H1 (cell line): ENCODE measurements around the gene RGL1. TPM values are rescaled to one million over a fixed set of nuclear protein-coding genes. Genes with fewer than 3 reads are reported as not detected.

Experiments
- CTCF ChIA-PET: fragments of 300-600 bp; sonication (Branson Sonifier 250); formaldehyde crosslinking; loops from one replicate; lab custom pipeline; 2021; ENCODE audit not compliant: partially characterized antibody; lab: Charles Lee
- POLR2A ChIA-PET: fragments of 300-600 bp; sonication (Branson Sonifier 250); formaldehyde crosslinking; loops from one replicate; lab custom pipeline; 2021; ENCODE audit warnings: inconsistent platforms; ENCODE audit not compliant: partially characterized antibody; lab: Charles Lee
- DNase-seq, 2 experiments: peaks; one replicate each; pipeline versions ENCODE4 v3.0.0 to v3.0.0-alpha.2; 2010 to 2022; ENCODE audit warnings: low spot score in 2 of 2, low read depth in 1 of 2, mixed read lengths in 1 of 2
- FAIRE-seq: peaks from 2 replicates; lab custom pipeline; 2011; peaks lifted over from hg19 to GRCh38; lab: Jason Lieb, UNC
- H2AFZ ChIP-seq: 2 replicates; pipeline ENCODE4 v1.8.1; 2012; ENCODE audit warnings: low read length, inconsistent platforms
- H2AK5ac ChIP-seq: 2 replicates; pipeline ENCODE4 v1.6.1; 2013; ENCODE audit warnings: low read depth, low read length
- H2BK120ac ChIP-seq: replicated peaks from 2 replicates; pipeline ENCODE3; 2013; ENCODE audit warnings: low read depth, low read length, inconsistent platforms
- H2BK12ac ChIP-seq: 2 replicates; pipeline ENCODE4 v1.6.1; 2013; ENCODE audit warnings: low read depth, low read length
- H2BK15ac ChIP-seq: 2 replicates; pipeline ENCODE4 v1.6.1; 2013; ENCODE audit warnings: low read length
- H2BK20ac ChIP-seq: 2 replicates; pipeline ENCODE4 v1.6.1; 2013; ENCODE audit warnings: low read length
- H2BK5ac ChIP-seq: 2 replicates; pipeline ENCODE4 v1.6.1; 2013; ENCODE audit warnings: low read depth, low read length
- H3K14ac ChIP-seq: 2 replicates; pipeline ENCODE4 v1.6.1; 2013; ENCODE audit warnings: inconsistent platforms; ENCODE audit not compliant: insufficient read length
- H3K18ac ChIP-seq: 2 replicates; pipeline ENCODE4 v1.6.1; 2013; ENCODE audit warnings: low read length; ENCODE audit errors: extremely low read depth
- H3K23ac ChIP-seq: 2 replicates; pipeline ENCODE4 v1.6.1; 2013; ENCODE audit warnings: inconsistent platforms; ENCODE audit not compliant: insufficient read length
- H3K23me2 ChIP-seq: 2 replicates; pipeline ENCODE4 v1.6.1; 2013; ENCODE audit warnings: low read depth, low read length
- H3K27ac ChIP-seq: 2 replicates; pipeline ENCODE4 v1.6.1; 2011; ENCODE audit warnings: low read depth, low read length, inconsistent platforms
- H3K27me3 ChIP-seq, 4 experiments: replicated peaks in 1 of 4; 1 replicate in 1 of 4; 2 replicates in 3 of 4; pipeline versions ENCODE4 v1.6.1 to v1.8.1; 2011 to 2013; ENCODE audit warnings: low read length in 3 of 4, mild to moderate bottlenecking in 3 of 4, inconsistent platforms in 2 of 4, mixed read lengths in 2 of 4, moderate library complexity in 1 of 4; ENCODE audit not compliant: control insufficient read depth in 3 of 4, insufficient read depth in 3 of 4; ENCODE audit errors: extremely low read depth in 1 of 4
- H3K36me3 ChIP-seq, 4 experiments: 2 replicates each; pipeline versions ENCODE4 v1.6.1 to v1.8.1; 2011 to 2013; ENCODE audit warnings: mild to moderate bottlenecking in 4 of 4, low read length in 3 of 4, moderate library complexity in 2 of 4, control low read depth in 1 of 4, inconsistent platforms in 1 of 4; ENCODE audit not compliant: insufficient read depth in 4 of 4, control insufficient read depth in 2 of 4
- H3K4ac ChIP-seq: replicated peaks from 2 replicates; pipeline ENCODE3; 2013; ENCODE audit warnings: low read length, low read depth, mixed read lengths, inconsistent platforms; ENCODE audit not compliant: insufficient read length
- H3K4me1 ChIP-seq, 4 experiments: replicated peaks in 1 of 4; 1 replicate in 1 of 4; 2 replicates in 3 of 4; pipeline versions ENCODE4 v1.6.1 to v1.8.1; 2011 to 2013; ENCODE audit warnings: low read length in 3 of 4, inconsistent platforms in 2 of 4, mixed read lengths in 1 of 4; ENCODE audit not compliant: insufficient read depth in 4 of 4, control insufficient read depth in 3 of 4
- H3K4me2 ChIP-seq, 2 experiments: 2 replicates each; pipeline versions ENCODE4 v1.6.1 to v1.8.1; 2011 to 2013; ENCODE audit warnings: low read depth in 2 of 2, low read length in 2 of 2, control low read depth in 1 of 2, inconsistent platforms in 1 of 2, mild to moderate bottlenecking in 1 of 2; ENCODE audit not compliant: insufficient read depth in 1 of 2
- H3K4me3 ChIP-seq, 4 experiments: fragments of 200-600, 300-600 bp in 1 of 4; sonication (generic), shearing (Covaris generic), sonication (Bioruptor Twin) in 1 of 4; 2 replicates each; pipeline versions ENCODE4 v1.5.1 to v1.8.1; 2011 to 2016; ENCODE audit warnings: low read length in 4 of 4, low read depth in 3 of 4, control low read depth in 2 of 4, inconsistent platforms in 2 of 4, mild to moderate bottlenecking in 2 of 4, mixed read lengths in 1 of 4, moderate library complexity in 1 of 4; ENCODE audit not compliant: insufficient read depth in 2 of 4; ENCODE audit errors: extremely low read depth in 1 of 4
- H3K56ac ChIP-seq: replicated peaks from 2 replicates; pipeline ENCODE3; 2013; ENCODE audit warnings: low read depth, mild to moderate bottlenecking, mixed read lengths, low read length, inconsistent platforms; ENCODE audit not compliant: insufficient read length
- H3K79me1 ChIP-seq: 2 replicates; pipeline ENCODE4 v1.6.1; 2013; ENCODE audit warnings: low read depth, low read length, control low read depth
- H3K79me2 ChIP-seq, 2 experiments: 2 replicates each; pipeline versions ENCODE4 v1.6.1 to v1.8.1; 2012 to 2013; ENCODE audit warnings: low read length in 2 of 2, mild to moderate bottlenecking in 2 of 2, inconsistent platforms in 1 of 2; ENCODE audit not compliant: insufficient read depth in 2 of 2, control insufficient read depth in 1 of 2
- H3K9ac ChIP-seq, 4 experiments: replicated peaks in 1 of 4; 1 replicate in 1 of 4; 2 replicates in 3 of 4; pipeline versions ENCODE4 v1.6.1 to v1.8.1; 2011 to 2013; ENCODE audit warnings: low read depth in 3 of 4, low read length in 3 of 4, control low read depth in 2 of 4, mild to moderate bottlenecking in 2 of 4, moderate library complexity in 2 of 4, inconsistent platforms in 1 of 4; ENCODE audit errors: extremely low read depth in 1 of 4
- H3K9me3 ChIP-seq, 2 experiments: 2 replicates each; pipeline versions ENCODE4 v1.6.1 to v1.8.1; 2012 to 2013; ENCODE audit warnings: mild to moderate bottlenecking in 2 of 2, moderate library complexity in 2 of 2, control low read depth in 1 of 2, inconsistent platforms in 1 of 2, low read depth in 1 of 2, low read length in 1 of 2, mixed read lengths in 1 of 2; ENCODE audit not compliant: insufficient read depth in 2 of 2
- H4K20me1 ChIP-seq, 2 experiments: replicated peaks in 1 of 2; 2 replicates each; pipeline versions ENCODE3 to v1.8.1; 2011 to 2013; ENCODE audit warnings: inconsistent platforms in 2 of 2, low read length in 2 of 2, mild to moderate bottlenecking in 1 of 2; ENCODE audit not compliant: insufficient read depth in 2 of 2, control insufficient read depth in 1 of 2
- H4K5ac ChIP-seq: 2 replicates; pipeline ENCODE4 v1.6.1; 2013; ENCODE audit warnings: low read length, low read depth, mixed read lengths, inconsistent platforms; ENCODE audit not compliant: insufficient read length
- H4K8ac ChIP-seq: 2 replicates; pipeline ENCODE4 v1.8.0; 2013; ENCODE audit warnings: mild to moderate bottlenecking, moderate library complexity, low read length, inconsistent platforms; ENCODE audit not compliant: insufficient read depth; ENCODE audit errors: extremely low read depth
- H4K91ac ChIP-seq: replicated peaks from 2 replicates; pipeline ENCODE3; 2013; ENCODE audit warnings: low read length, mixed read lengths, inconsistent platforms; ENCODE audit not compliant: insufficient read length
- CBX5 ChIP-seq: fragments of 300-800, 300-1000 bp; sonication (generic); IDR thresholded peaks from 2 replicates; pipeline ENCODE4 v1.7.1; 2016; ENCODE audit warnings: antibody characterized with exemption, low read length, low read depth
- FOSL1 ChIP-seq: IDR thresholded peaks from 2 replicates; pipeline ENCODE4 v1.6.1; 2011; ENCODE audit warnings: mild to moderate bottlenecking, low read depth, low read length, moderate library complexity; ENCODE audit not compliant: insufficient read depth
- KDM4A ChIP-seq: IDR thresholded peaks from one replicate; pipeline ENCODE4 v1.7.1; 2012; ENCODE audit warnings: low read depth, mild to moderate bottlenecking, moderate library complexity, low read length, inconsistent platforms; ENCODE audit not compliant: severe bottlenecking
- NANOG ChIP-seq: IDR thresholded peaks from 2 replicates; pipeline ENCODE4 v1.6.1; 2011; ENCODE audit warnings: low read length, low read depth, mild to moderate bottlenecking, inconsistent platforms; ENCODE audit not compliant: insufficient read depth, poor library complexity, severe bottlenecking
- SIRT6 ChIP-seq: IDR thresholded peaks from one replicate; pipeline ENCODE4 v1.7.1; 2012; ENCODE audit warnings: low read length, inconsistent platforms
- SUZ12 ChIP-seq: fragments of 200-600 bp; sonication (generic); IDR thresholded peaks from 2 replicates; pipeline ENCODE4 v1.6.1; 2012; ENCODE audit warnings: mild to moderate bottlenecking, inconsistent platforms, low read length, moderate library complexity, mixed read lengths
- ZNF274 ChIP-seq: IDR thresholded peaks from 2 replicates; pipeline ENCODE4 v1.7.0; 2012; ENCODE audit warnings: low read length, borderline replicate concordance; ENCODE audit errors: extremely low read depth
- WGBS, 2 experiments: shearing (Covaris generic) in 1 of 2; methylation state at CpG; one replicate each; pipeline versions ENCODE4 v1.1.6 to v1.1.7; 2013 to 2015; ENCODE audit warnings: low lambda C conversion rate in 2 of 2, mixed read lengths in 2 of 2, inconsistent platforms in 1 of 2, low coverage in 1 of 2, missing lambda C conversion rate in 1 of 2; ENCODE audit not compliant: insufficient replicate concordance in 2 of 2, insufficient coverage in 1 of 2, insufficient read length in 1 of 2; ENCODE audit errors: extremely low coverage in 1 of 2, missing lambda C conversion rate in 1 of 2; 5-methylcytosine and 5-hydroxymethylcytosine counted together
- polyA plus RNA-seq, 7 experiments: library from polyadenylated mRNA; depleted of rRNA in 3 of 7; stranded (reverse) in 5 of 7; unstranded in 2 of 7; fragments of >200 nt in 5 of 7; fragments of 200-250 nt in 2 of 7; gene quantifications; 1 replicate in 5 of 7; 2 replicates in 1 of 7; 4 replicates in 1 of 7; pipeline versions ENCODE4 v1.2.1 to v1.2.3, GENCODE V29; 2011 to 2013; ENCODE audit warnings: missing spikeins in 2 of 7, mixed read lengths in 2 of 7
- total RNA-seq: library from RNA; stranded (reverse); fragmentation: NEBNext Ultra II Directional; extraction: Animal tissue kit (Norgen Biotek cat#: 25700); gene quantifications from 2 replicates; pipeline ENCODE4 v1.2.1, GENCODE V29; 2021
- TF ChIP-seq, protein P1 (sequence below): IDR thresholded peaks from 2 replicates; pipeline ENCODE4 v1.6.1; 2011; ENCODE audit warnings: low read depth, mild to moderate bottlenecking, low read length; ENCODE audit not compliant: insufficient read depth

Gene RGL1
- total and polyA plus RNA-seq, 2 of the 8 experiments (the other 6 are each of a cell fraction or from before 2014, with no cell fraction given): 0.98 to 2.4 TPM

GRCh38 chr1:183954496-183954895 lies 149.6 kb downstream of the RGL1 start:
- POLR2A ChIA-PET: no interaction called here
- Histone ChIP-seq H3K4me2 (no peak overlapping the region), H3K79me1 (no peaks in the 10 kb centered on the region), H3K23me2 (no peaks in the 10 kb centered on the region), H2BK5ac (no peak overlapping the region), H3K79me2 (no peaks in the 10 kb centered on the region), H3K4me3 (no peak overlapping the region), H2BK20ac (no peak overlapping the region), H4K5ac (no peak overlapping the region), H3K14ac (no peak overlapping the region), H3K4ac (no peak overlapping the region), H4K8ac (no peak overlapping the region), H2AK5ac (no peak overlapping the region), H3K56ac (no peak overlapping the region), H2BK15ac (no peak overlapping the region), H2AFZ (no peak overlapping the region), H3K23ac (no peak overlapping the region), H3K18ac (no peak overlapping the region), H3K27me3 (no peaks in the 10 kb centered on the region; a peak in 1 of 7 replicates), H2BK120ac (no peak overlapping the region), H4K20me1 (no peaks in the 10 kb centered on the region), H3K9ac (no peak overlapping the region), H3K4me1 (no peaks in the 10 kb centered on the region), H3K27ac (no peak overlapping the region), H4K91ac (no peak overlapping the region), H3K9me3 (no peaks in the 10 kb centered on the region), H2BK12ac (no peak overlapping the region), H3K36me3 (no peaks in the 10 kb centered on the region)
- FAIRE-seq (no peak), DNase-seq (no peak)
- CTCF ChIA-PET: interaction anchor here (1.2 kb wide), 1 partner anchor 8 kb away, joined by 4 read pairs; no protein-coding TSS in a partner anchor
- TF ChIP-seq, protein P1, sequence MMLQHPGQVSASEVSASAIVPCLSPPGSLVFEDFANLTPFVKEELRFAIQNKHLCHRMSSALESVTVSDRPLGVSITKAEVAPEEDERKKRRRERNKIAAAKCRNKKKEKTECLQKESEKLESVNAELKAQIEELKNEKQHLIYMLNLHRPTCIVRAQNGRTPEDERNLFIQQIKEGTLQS: no peak
- TF ChIP-seq SIRT6 (no peak), SUZ12 (no peak), FOSL1 (no peak), CBX5 (no peak), NANOG (no peak), KDM4A (no peak), ZNF274 (no peak)
- WGBS, 2 experiments: 90% methylated on average over 3 of the region's 3 CpGs; no CpG with 5 or more reads in 1 of the 2 experiments
